ENCODE results near the gene ST8SIA4.

The ST8SIA4 gene

GRCh38 chr5:100903039-100903887, at the start of gene ST8SIA4:
Gene ST8SIA4, minus strand, starts transcription at chr5:100903282. Its CDS starts 327 bp downstream, at chr5:100902955.
- in situ Hi-C loops (cut with HindIII; ENCODE audit: low sequenced_read_pairs) = no loop called here

GRCh38 chr5:100950985-100951384, 47.9 kb upstream of the ST8SIA4 start:
- in situ Hi-C loops (cut with HindIII; ENCODE audit: low sequenced_read_pairs) = no loop called here

GRCh38 chr5:100913298-100913697, 10.2 kb upstream of the ST8SIA4 start:
- in situ Hi-C loops (cut with HindIII; ENCODE audit: low sequenced_read_pairs) = no loop called here

GRCh38 chr5:100909034-100909433, 6.0 kb upstream of the ST8SIA4 start:
- in situ Hi-C loops (cut with HindIII; ENCODE audit: low sequenced_read_pairs) = no loop called here

- in situ Hi-C loops (cut with HindIII; ENCODE audit: low sequenced_read_pairs) = no loop called here
Measured at GRCh38 chr5:100905259-100905914, 2.3 kb upstream of the ST8SIA4 start.

- in situ Hi-C loops (cut with HindIII; ENCODE audit: low sequenced_read_pairs) = no loop called here
Measured at GRCh38 chr5:100904259-100904861, 1.3 kb upstream of the ST8SIA4 start.

- in situ Hi-C loops (cut with HindIII; ENCODE audit: low sequenced_read_pairs) = no loop called here
Measured at GRCh38 chr5:100902440-100903038, 543 bp downstream of the ST8SIA4 start.

GRCh38 chr5:100901821-100902341, 1.2 kb downstream of the ST8SIA4 start:
- in situ Hi-C loops (cut with HindIII; ENCODE audit: low sequenced_read_pairs) = no loop called here

GRCh38 chr5:100900796-100901781, 2.0 kb downstream of the ST8SIA4 start:
- in situ Hi-C loops (cut with HindIII; ENCODE audit: low sequenced_read_pairs) = no loop called here

GRCh38 chr5:100900142-100900795, 2.8 kb downstream of the ST8SIA4 start:
- in situ Hi-C loops (cut with HindIII; ENCODE audit: low sequenced_read_pairs) = no loop called here

- in situ Hi-C loops (cut with HindIII; ENCODE audit: low sequenced_read_pairs) = no loop called here
Measured at GRCh38 chr5:100899675-100900074, 3.4 kb downstream of the ST8SIA4 start.

GRCh38 chr5:100898504-100899346, 4.4 kb downstream of the ST8SIA4 start:
- in situ Hi-C loops (cut with HindIII; ENCODE audit: low sequenced_read_pairs) = no loop called here

- in situ Hi-C loops (cut with HindIII; ENCODE audit: low sequenced_read_pairs) = no loop called here
Measured at GRCh38 chr5:100896054-100896453, 7.0 kb downstream of the ST8SIA4 start.

- in situ Hi-C loops (cut with HindIII; ENCODE audit: low sequenced_read_pairs) = no loop called here
Measured at GRCh38 chr5:100890461-100891008, 12.5 kb downstream of the ST8SIA4 start.

GRCh38 chr5:100889896-100890295, 13.2 kb downstream of the ST8SIA4 start:
- in situ Hi-C loops (cut with HindIII; ENCODE audit: low sequenced_read_pairs) = no loop called here

GRCh38 chr5:100889165-100889743, 13.8 kb downstream of the ST8SIA4 start:
- in situ Hi-C loops (cut with HindIII; ENCODE audit: low sequenced_read_pairs) = no loop called here

- in situ Hi-C loops (cut with HindIII; ENCODE audit: low sequenced_read_pairs) = no loop called here
Measured at GRCh38 chr5:100877274-100877673, 25.8 kb downstream of the ST8SIA4 start.

All from endothelial cell of hepatic sinusoid (primary cell).